HG03432 (cell line): ENCODE measurements around the gene TUBD1.
"Not testable (repeated sequence)": the region's sequence is repeated elsewhere in the genome, so short reads cannot be mapped to it uniquely, and the experiment has no call there.

ENCODE experiments used
- ATAC-seq: cut with Tn5 transposase; IDR thresholded peaks from one replicate; pipeline ENCODE4 v1.9.1; 2021; ENCODE audit warnings: mild to moderate bottlenecking, moderate library complexity; ENCODE audit not compliant: unreplicated experiment

The TUBD1 gene

GRCh38 chr17:59876107-59876506 is 16.6 kb downstream of the TUBD1 start:
- no peak for ATAC-seq

GRCh38 chr17:59874376-59874775 is 18.4 kb downstream of the TUBD1 start:
- no peak for ATAC-seq

GRCh38 chr17:59873414-59873813 is 19.3 kb downstream of the TUBD1 start:
- not testable (repeated sequence) for ATAC-seq

- no peak for ATAC-seq
Measured at GRCh38 chr17:59872351-59872750, 20.4 kb downstream of the TUBD1 start.

- ATAC-seq, result no peak
Measured at GRCh38 chr17:59870482-59870881, 22.3 kb downstream of the TUBD1 start.

GRCh38 chr17:59869941-59870218 is 22.9 kb downstream of the TUBD1 start:
- ATAC-seq, result no peak

- ATAC-seq, result no peak
Measured at GRCh38 chr17:59863616-59864015, 29.1 kb downstream of the TUBD1 start.

GRCh38 chr17:59859444-59860025 is 33.2 kb downstream of the TUBD1 start:
- ATAC-seq, result no peak

GRCh38 chr17:59858932-59859331 is 33.8 kb downstream of the TUBD1 start:
- ATAC-seq, result no peak

- ATAC-seq, result no peak
Measured at GRCh38 chr17:59858167-59858816, 34.5 kb downstream of the TUBD1 start.

GRCh38 chr17:59856859-59857794 is 35.6 kb downstream of the TUBD1 start:
- ATAC-seq, result no peak

- ATAC-seq, result not testable (repeated sequence)
Measured at GRCh38 chr17:59853919-59854729, 38.6 kb downstream of the TUBD1 start.

GRCh38 chr17:59853168-59853918 is 39.4 kb downstream of the TUBD1 start:
- no peak for ATAC-seq

GRCh38 chr17:59852847-59853167 is 39.9 kb downstream of the TUBD1 start:
- ATAC-seq, result not testable (repeated sequence)

- no peak for ATAC-seq
Measured at GRCh38 chr17:59851439-59852375, 41.0 kb downstream of the TUBD1 start.

GRCh38 chr17:59850311-59850710 is 42.4 kb downstream of the TUBD1 start:
- ATAC-seq, result not testable (repeated sequence)

GRCh38 chr17:59848778-59849177 is 44.0 kb downstream of the TUBD1 start:
- ATAC-seq, result peak; percentile 51

GRCh38 chr17:59848385-59848668 is 44.4 kb downstream of the TUBD1 start:
- ATAC-seq, result no peak

- peak; percentile 52 for ATAC-seq
Measured at GRCh38 chr17:59846394-59847165, 46.2 kb downstream of the TUBD1 start.
